HFFc6 (cell line): Measurements from ENCODE around the gene MARK3. TPM values are rescaled to one million over a fixed set of nuclear protein-coding genes. Genes with fewer than 3 reads are reported as not detected.

Source experiments
- DNase-seq: peaks from one replicate; pipeline ENCODE4 v3.0.0-alpha.2; 2018
- H3K27ac Mint-ChIP-seq: 2 replicates; pipeline ENCODE4 v1.8.0; 2020; ENCODE audit warnings: mild to moderate bottlenecking, mixed read lengths
- H3K27me3 Mint-ChIP-seq: 2 replicates; pipeline ENCODE4 v1.8.0; 2021; ENCODE audit warnings: mild to moderate bottlenecking, moderate library complexity, mixed read lengths; ENCODE audit not compliant: insufficient read depth
- H3K36me3 Mint-ChIP-seq: 2 replicates; pipeline ENCODE4 v1.8.0; 2021; ENCODE audit warnings: low read depth, mixed read lengths
- H3K4me1 Mint-ChIP-seq: 2 replicates; pipeline ENCODE4 v1.8.0; 2020; ENCODE audit warnings: low read depth, mixed read lengths
- H3K4me3 Mint-ChIP-seq: 2 replicates; pipeline ENCODE4 v1.8.0; 2020; ENCODE audit warnings: mild to moderate bottlenecking, moderate library complexity, mixed read lengths
- H3K9me3 Mint-ChIP-seq: 2 replicates; pipeline ENCODE4 v1.8.0; 2020; ENCODE audit warnings: mild to moderate bottlenecking, mixed read lengths
- total RNA-seq, 6 experiments: library from RNA; stranded (reverse); fragmentation: NEBNext Ultra II Directional; extraction: Animal tissue kit (Norgen Biotek cat#: 25700); gene quantifications; 2 replicates in 1 of 6; 3 replicates in 5 of 6; pipeline ENCODE4 v1.2.3, GENCODE V29; 2021
- TF ChIP-seq, protein P1 (sequence below): fragments of 200-600 bp; sonication (generic); IDR thresholded peaks from 2 replicates; pipeline ENCODE4 v1.5.0; 2021; ENCODE audit warnings: antibody characterized with exemption, mild to moderate bottlenecking

MARK3 gene
- total RNA-seq, 6 experiments from 2014 or later: 57.4 to 71.8 (median 65.7) TPM

DNA sequence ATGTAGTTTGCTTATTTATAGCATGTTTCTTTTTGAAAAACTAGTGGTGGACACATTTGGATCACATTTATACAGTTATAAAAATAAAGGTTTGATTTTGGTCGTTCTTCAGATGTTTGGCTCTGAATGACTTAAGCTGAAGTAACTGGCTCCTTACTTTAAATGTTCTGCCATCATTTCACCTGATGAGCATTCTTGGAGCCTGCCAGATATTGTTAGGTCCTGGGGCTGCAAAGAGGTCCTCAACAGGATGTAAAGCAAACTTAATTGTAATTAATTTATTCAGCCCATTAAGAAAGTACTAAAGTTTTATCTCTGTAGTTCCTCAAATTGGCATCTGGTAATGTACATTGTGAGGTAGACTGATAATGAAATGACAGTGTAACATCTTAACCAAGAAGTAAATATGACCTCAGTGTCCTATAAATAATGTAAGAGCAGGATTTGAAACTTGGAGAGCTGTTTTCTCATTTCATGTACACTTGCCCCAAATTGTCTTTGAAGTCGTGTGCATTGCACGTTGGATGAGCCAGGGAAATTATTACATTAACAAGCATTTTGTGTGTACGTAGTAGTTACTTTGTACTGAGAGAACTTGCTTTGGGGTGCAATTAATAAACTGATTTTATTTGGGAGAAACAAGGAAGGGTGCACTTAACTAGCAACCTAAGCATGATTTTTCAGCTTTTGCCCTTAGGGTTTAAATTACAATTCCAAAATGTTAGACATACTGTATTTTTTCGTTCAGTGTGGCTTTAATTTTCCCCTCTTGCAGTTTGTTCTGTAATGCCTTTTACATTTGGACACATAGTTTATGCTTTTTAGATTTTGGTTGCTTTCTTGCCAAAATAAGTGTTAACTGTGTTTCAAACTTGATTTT is 43.7 kb upstream of the MARK3 start:
- no peak overlapping the region for H3K4me3 Mint-ChIP-seq
- DNase-seq: no peak
- TF ChIP-seq, protein P1, sequence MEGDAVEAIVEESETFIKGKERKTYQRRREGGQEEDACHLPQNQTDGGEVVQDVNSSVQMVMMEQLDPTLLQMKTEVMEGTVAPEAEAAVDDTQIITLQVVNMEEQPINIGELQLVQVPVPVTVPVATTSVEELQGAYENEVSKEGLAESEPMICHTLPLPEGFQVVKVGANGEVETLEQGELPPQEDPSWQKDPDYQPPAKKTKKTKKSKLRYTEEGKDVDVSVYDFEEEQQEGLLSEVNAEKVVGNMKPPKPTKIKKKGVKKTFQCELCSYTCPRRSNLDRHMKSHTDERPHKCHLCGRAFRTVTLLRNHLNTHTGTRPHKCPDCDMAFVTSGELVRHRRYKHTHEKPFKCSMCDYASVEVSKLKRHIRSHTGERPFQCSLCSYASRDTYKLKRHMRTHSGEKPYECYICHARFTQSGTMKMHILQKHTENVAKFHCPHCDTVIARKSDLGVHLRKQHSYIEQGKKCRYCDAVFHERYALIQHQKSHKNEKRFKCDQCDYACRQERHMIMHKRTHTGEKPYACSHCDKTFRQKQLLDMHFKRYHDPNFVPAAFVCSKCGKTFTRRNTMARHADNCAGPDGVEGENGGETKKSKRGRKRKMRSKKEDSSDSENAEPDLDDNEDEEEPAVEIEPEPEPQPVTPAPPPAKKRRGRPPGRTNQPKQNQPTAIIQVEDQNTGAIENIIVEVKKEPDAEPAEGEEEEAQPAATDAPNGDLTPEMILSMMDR: no peak
- H3K9me3 Mint-ChIP-seq: no peaks in the 10 kb centered on the region
- H3K36me3 Mint-ChIP-seq: peaks cover 78% of the 10 kb centered on the region
- peak overlapping the region; percentile 24; the same call in 1 of the 2 replicates for H3K27ac Mint-ChIP-seq
- H3K4me1 Mint-ChIP-seq: peaks cover 46% of the 10 kb centered on the region
- H3K27me3 Mint-ChIP-seq: peaks cover 2% of the 10 kb centered on the region; the same call in 1 of the 2 replicates

DNA sequence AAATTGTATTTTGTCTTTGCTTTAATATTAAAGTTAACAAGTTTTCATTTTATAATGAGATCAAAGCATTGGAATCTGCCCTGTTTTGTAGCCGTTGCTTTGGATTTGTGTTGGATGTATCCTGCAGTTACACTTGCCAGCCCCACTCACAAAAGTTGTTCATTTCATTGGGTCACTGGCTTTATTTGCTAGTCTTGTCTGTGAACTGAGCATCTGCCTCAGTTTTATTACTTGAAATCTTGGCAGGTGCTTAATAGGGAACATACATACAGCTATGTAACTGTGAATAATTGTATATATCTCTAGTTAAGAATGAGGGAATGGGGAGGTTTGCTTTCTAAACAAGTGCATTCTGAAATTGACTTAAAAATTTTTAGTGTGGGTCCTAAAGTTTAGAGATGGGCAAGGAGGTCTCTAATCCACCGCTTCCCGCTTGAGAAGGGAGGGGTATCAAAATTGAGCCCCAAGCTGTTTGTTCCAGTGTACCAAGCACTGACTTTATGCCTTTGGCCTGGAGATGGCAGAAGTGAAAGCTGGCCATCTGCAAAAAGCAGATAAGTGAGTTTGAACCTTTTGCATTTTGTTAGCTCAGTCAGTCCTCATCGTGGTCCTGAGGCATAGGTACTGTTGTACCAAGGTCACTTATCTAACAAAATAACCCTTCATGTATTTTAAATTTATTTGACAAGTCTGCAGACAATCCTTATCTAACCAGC is 41.9 kb upstream of the MARK3 start:
- H3K27me3 Mint-ChIP-seq: peaks cover 7% of the 10 kb centered on the region; the same call in 1 of the 2 replicates
- H3K27ac Mint-ChIP-seq: peak overlapping the region; percentile 21
- H3K36me3 Mint-ChIP-seq: peaks cover 61% of the 10 kb centered on the region
- no peak overlapping the region for H3K4me3 Mint-ChIP-seq
- TF ChIP-seq, protein P1: no peak
- H3K9me3 Mint-ChIP-seq: no peaks in the 10 kb centered on the region
- H3K4me1 Mint-ChIP-seq: peaks cover 36% of the 10 kb centered on the region
- no peak for DNase-seq

DNA sequence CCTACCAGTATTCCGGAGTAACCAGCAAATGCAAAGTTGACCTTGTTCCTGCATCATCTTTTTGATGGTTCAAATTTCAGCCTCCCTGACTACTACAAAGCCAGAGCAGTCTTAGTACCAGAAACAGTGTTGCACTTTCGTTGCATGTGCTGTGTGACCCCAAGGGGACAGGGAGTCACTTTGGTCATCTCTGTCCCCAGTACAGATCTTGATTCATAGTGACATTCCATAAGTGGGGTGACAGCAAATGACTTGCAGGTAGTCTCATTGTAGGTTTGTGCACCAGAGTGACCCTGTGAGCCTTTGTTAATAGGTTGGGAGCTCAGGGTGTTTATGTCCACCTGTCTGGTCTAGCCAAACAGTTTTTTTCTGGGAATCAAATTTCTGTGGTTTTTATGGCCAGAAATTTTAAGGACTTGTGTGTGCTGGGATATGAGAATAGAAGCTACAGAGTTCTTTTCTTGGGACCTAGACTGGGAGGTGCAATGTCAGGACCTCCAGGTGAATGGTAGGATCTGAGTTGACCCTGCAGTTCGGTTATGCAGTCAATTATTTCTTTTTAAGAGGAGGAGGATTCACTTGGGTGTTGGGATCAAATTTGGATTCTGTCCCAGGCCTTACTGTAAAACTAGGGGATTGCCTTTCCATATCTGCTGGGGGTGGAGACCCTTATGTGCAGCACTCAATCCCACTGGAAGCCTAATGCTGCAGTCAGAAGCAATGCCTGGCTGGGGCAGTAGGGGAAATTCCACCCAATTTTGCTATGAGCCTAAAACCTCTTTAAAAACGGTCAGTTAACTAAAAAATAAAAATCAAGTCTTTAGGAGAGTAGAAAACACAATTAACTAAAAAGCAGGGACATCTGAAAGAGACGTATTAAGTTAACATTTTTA is 41.1 kb upstream of the MARK3 start:
- Mint-ChIP-seq H3K4me3 (no peak overlapping the region), H3K9me3 (no peaks in the 10 kb centered on the region), H3K27me3 (peaks cover 7% of the 10 kb centered on the region; the same call in 1 of the 2 replicates), H3K4me1 (peaks cover 33% of the 10 kb centered on the region), H3K36me3 (peaks cover 53% of the 10 kb centered on the region), H3K27ac (peak overlapping the region; percentile 41)
- DNase-seq: no peak
- TF ChIP-seq, protein P1: no peak; the same call in 1 of the 2 replicates

DNA sequence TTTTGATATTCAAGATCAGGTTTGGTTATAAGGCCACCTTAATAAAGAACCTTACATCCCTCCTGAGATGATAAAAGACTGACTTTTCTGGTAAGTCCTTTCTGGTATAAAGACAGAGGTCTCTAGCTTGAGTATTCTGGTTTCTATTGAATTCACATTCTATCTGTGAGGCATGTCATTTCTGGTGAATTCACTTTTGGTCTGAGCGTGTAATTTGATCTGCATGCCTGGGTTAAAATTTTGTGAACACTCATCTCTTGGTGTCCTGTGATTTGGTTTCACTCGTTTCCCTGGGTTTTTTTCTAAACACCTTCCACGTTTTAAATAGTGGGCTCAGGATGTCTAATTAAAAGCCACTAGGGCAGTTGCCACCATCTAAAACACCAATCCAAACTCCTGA is 38.9 kb upstream of the MARK3 start:
- no peaks in the 10 kb centered on the region for H3K9me3 Mint-ChIP-seq
- TF ChIP-seq, protein P1: no peak
- no peak overlapping the region for H3K4me3 Mint-ChIP-seq
- H3K36me3 Mint-ChIP-seq: peaks cover 35% of the 10 kb centered on the region
- peak overlapping the region; percentile 12 for H3K27ac Mint-ChIP-seq
- peaks cover 7% of the 10 kb centered on the region; the same call in 1 of the 2 replicates for H3K27me3 Mint-ChIP-seq
- DNase-seq: peak; percentile 6
- peaks cover 32% of the 10 kb centered on the region for H3K4me1 Mint-ChIP-seq
